Renal pelvis (tissue), 4 donors: ENCODE measurements around the gene OSBPL2. TPM values are rescaled to one million over a fixed set of nuclear protein-coding genes. Genes with fewer than 3 reads are reported as not detected.

ENCODE experiments used
- DNase-seq: peaks from one replicate; pipeline ENCODE4 v3.0.0-alpha.2; 2013
- polyA plus RNA-seq, 3 donors: library from polyadenylated mRNA; unstranded; fragments of 120-200 nt; gene quantifications; one replicate each; pipeline ENCODE4 v1.2.1, GENCODE V29; 2013; ENCODE audit not compliant: insufficient read length in 3 of 3

Gene OSBPL2
- polyA plus RNA-seq, 3 donors = 27.6 to 40.8 (median 39.3) TPM

DNA sequence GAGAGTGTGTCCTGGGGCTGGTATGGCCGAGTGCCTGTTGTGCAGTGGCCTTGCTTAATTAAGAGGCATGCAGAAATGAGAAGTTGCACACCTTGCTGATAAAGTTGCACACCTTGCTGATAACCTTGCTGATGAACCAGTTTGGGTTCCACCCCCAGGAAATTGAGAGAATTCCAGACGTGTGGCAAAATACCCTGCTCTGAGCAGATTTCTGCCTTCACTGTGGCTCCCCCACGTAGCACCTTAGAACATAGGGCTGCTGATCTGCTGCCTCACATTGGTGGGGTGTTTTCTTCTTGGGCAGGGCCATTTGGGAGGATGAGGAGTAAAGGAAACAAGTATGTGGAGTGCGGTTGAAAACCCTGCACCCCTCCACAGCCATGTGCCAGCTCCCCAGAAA lies 42.0 kb downstream of the OSBPL2 start:
- no peak for DNase-seq

DNA sequence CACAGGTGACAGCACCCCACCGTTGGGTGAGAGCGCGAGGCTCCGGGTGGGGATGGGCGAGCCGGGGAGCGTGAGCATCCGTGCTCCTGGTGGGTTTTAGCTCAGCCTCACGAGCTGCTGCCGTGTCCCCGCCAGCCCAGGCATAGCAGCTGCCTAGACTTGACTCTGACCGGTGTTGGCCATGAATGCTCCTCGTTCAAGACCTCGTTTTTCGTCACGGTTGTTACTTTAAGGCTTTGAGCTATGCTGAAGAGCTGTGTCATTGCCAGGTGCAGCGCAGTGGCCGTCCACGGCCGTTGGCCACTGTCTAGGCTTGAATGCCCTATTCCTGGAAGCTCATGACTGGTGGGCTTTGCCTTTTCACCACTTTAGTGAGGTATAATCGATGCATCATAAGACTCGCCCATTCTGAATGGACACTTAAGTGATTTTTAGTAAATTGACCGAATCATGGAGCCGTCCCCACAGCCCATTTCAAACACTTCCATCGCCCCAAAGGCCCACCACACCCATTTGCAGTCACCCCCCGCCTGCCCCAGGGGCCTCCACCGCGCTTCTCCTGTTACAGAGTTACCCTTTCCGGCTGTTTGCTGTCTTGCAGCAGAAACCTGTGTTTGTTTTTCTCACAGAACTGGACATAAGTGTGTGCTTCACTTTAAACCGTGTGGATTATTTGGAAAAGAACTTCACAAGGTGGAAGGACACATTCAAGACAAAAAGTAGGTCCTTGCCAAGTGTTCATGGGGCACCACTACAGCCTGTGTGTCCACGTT lies 43.0 kb downstream of the OSBPL2 start:
- DNase-seq = no peak

- no peak for DNase-seq
Measured at GRCh38 chr20:62282103-62282502, 43.8 kb downstream of the OSBPL2 start.

GRCh38 chr20:62282877-62283503 lies 44.7 kb downstream of the OSBPL2 start:
- no peak for DNase-seq

- DNase-seq = no peak
Measured at GRCh38 chr20:62284448-62284847, 46.1 kb downstream of the OSBPL2 start.

- no peak for DNase-seq
Measured at GRCh38 chr20:62285151-62285550, 46.8 kb downstream of the OSBPL2 start.

DNA sequence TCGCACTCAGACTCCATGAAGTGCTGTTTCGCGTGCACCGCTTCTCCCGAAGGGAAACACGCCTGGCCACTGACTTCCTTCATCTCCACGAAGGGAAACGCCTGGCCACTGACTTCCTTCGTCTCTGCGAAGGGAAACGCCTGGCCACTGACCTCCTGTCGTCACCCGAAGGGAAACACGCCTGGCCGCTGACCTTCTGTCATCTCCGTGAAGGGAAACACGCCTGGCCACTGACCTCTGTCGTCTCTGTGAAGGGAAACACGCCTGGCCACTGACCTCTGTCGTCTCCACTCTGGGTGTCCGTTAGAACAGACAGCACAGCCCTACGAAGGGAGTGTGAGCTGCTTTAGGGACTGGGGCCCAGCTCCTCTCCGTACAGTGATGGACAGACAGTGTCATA lies 47.4 kb downstream of the OSBPL2 start:
- peak; percentile 10 for DNase-seq

GRCh38 chr20:62286493-62287064 lies 48.3 kb downstream of the OSBPL2 start:
- DNase-seq = no peak

GRCh38 chr20:62287129-62287528 lies 48.8 kb downstream of the OSBPL2 start:
- DNase-seq = no peak

- no peak for DNase-seq
Measured at GRCh38 chr20:62287759-62288534, 49.6 kb downstream of the OSBPL2 start.

GRCh38 chr20:62288535-62289105 lies 50.3 kb downstream of the OSBPL2 start:
- DNase-seq = no peak

- DNase-seq = no peak
Measured at GRCh38 chr20:62289131-62289530, 50.8 kb downstream of the OSBPL2 start.

- DNase-seq = no peak
Measured at GRCh38 chr20:62289898-62290297, 51.6 kb downstream of the OSBPL2 start.

DNA sequence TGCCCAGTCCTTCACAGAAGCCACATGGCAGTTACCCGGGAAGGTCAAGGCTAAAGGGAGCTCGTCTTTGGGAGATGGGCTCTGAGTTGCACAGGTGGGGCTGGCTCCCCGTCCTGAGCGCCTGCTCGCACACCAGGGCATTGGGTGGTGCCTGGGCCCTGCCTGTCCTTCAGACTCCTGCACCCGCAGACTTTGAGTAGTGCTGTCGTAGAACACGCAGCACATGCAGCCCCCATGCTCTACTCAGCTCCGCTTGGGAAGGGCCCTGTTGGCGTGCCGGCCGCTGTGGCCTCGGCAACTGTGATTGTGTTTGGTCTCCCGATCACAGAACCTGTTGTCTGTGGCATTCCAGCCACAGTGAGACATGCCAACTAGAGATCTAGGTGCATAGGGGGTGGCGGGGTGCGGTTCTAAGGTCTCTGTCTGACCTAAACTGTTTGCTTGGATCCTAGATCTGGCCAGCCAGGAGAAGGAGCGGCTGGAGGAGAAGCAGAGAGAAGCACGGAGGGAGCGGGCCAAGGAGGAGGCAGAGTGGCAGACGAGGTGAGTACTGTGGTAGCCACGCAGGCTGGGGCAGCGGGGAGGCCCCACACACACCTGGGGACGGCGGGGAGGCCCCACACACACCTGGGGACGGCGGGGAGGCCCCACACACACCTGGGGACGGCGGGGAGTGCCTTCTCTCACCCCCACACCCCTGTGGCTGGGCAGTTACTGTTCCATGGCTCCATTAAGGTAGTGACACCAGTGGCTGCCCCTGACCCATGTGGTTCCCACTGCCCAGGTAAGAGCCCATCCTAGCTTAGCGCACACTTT lies 53.1 kb downstream of the OSBPL2 start:
- no peak for DNase-seq

DNA sequence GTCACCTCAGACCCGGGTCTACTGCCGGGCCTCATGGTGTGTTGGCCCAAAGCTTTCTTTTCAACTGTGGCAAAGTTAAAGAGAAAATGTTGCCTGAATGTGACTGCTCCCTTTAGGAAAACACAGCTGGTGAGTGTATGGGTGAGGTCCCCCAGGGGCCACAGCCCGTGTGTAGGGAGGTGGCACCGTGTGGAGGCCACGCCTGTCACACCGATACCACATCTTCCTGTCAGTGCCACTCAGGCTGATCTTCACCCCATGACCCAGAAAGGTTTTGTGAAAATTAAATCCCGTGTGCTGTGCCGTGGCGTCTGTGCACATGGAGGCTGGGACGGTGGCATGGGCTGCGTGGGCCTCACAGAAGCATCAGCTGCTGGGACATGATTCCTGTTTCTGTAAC lies 53.8 kb downstream of the OSBPL2 start:
- no peak for DNase-seq

DNA sequence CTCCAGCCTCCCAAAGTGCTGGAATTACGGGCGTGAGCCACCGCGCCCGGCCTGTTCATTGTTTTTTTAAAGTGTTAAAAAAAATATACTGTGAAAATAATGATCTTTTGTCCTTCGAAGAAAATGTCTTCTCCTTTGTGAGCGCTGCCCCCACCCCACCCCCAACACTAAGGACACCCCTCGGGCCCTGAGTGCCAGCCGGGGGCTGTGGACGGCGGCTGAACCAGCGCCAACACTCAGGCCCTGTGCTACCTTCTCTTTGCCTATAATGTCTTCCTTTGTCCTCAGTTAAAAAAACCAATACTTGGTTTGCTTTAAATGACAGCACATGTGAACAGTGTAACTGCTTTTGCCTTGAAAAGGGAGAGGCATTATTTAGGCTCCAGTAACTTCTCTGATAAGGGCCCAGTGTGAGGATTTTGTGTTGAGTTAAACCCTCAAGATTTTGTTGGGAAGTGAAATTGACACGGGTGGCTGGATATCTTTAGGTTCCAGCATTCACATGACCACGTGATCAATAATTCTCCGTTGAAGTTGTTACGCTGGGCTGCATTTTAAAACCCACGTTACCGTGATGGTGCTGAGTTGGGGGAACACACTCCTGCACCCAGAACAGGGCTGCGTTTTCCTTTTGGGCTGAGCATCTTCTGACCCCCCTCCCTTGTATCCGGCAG lies 54.9 kb downstream of the OSBPL2 start:
- no peak for DNase-seq

DNA sequence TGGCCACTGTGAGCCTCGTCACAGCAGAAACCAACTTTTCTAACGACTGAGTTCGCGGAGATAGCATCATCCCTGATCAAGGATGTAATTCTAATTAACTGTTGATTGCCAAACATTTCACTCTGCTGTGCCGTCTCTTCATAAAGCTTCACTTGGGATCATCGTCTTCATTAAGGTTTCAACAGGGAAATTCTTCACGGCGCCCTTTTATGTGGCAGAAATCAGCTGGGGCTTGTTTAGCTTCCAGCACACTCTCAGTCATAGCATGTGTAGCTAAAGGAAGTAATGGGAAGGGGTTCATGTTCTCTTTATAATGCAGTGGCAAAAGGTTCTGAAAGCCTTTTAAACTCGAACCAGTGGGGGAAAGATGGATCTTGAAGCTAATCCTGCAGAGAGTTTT lies 55.6 kb downstream of the OSBPL2 start:
- DNase-seq = no peak

DNA sequence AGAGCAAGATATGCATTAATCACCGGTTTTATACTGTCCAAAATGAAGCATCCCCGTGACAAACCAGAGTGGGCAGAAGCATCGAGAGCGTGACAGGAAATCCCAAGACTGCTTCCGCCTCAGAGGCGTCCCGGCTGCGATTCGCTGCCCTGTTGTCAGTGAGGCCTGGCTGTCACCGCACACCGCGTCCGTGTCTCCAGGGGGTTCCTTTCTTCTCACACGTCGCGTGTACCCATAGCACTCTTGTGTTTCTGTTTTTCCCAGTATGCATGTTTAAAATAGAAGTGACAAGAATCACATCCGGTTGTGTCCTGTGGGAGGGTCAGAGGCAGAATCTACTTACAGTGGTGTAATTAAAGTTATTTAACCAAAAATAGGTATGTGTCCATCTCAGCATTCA lies 56.2 kb downstream of the OSBPL2 start:
- DNase-seq = no peak

DNA sequence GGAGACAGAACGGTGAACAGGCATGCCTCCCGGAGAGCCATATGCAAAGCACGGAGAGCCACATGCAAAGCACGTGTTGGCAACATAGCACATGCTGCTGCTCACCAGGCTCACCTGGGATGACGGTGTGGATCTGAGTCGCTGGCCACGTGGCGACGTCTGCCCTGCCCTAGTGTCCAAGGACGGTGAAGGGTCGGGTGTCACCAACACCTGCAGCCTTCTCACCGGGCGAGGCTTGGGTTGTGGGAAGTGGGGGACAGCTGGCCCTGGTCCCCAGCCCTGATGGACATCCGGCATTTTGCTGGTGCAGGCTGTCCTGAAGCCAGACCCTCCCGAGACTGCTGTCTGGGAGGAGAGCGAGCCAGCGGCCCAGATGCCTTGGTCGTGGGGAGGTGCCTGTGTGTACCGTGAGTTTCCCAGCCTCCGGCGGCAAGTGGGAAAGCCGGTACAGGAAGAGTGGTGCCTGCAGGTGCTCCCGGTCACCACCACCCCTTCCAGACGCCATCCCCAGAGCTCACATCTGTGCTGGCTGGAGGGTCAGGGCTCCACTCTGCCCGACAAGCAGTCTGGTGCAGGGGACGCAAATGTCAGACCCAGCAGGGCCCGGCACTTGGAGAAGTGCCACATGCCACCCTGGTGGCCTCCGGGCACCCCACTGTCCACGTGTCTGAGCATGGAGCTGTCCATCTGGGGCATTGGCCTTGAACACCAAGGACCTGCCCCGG lies 58.6 kb downstream of the OSBPL2 start:
- DNase-seq = no peak
